Measurements from ENCODE around the gene CSTF2.
"Not testable (repeated sequence)": the region's sequence is repeated elsewhere in the genome, so short reads cannot be mapped to it uniquely, and the experiment has no call there.

Gene CSTF2

GRCh38 chrX:100819837-100820666 is at the start of gene CSTF2:
Gene CSTF2 (plus strand): TSS chrX:100820391. CDS start chrX:100820417, 26 bp downstream.
- H3K4me3 ChIP-seq (ENCODE audit: low read depth, low read length): peak within 1 kb of the TSS; percentile 87
- TF ChIP-seq CTCF (IDR thresholded peaks at IDR 0.05; ENCODE audit: low read depth, low read length): no peak
- H3K9me3 ChIP-seq (ENCODE audit: severe bottlenecking): no peaks in the 10 kb centered on the region
- peaks cover 32% of the 10 kb centered on the region for H3K27me3 ChIP-seq (ENCODE audit: insufficient read depth, low read depth, severe bottlenecking)
- peaks cover 2% of the 10 kb centered on the region for H3K36me3 ChIP-seq
- peak; percentile 80 for DNase-seq
- H3K27ac ChIP-seq: peak within 1 kb of the TSS; percentile 60

- not testable (repeated sequence) for H3K27me3 ChIP-seq (ENCODE audit: insufficient read depth, low read depth, severe bottlenecking); H3K27ac ChIP-seq; H3K9me3 ChIP-seq (ENCODE audit: severe bottlenecking); H3K4me3 ChIP-seq (ENCODE audit: low read depth, low read length); DNase-seq; H3K36me3 ChIP-seq
Observed at GRCh38 chrX:100796371-100796770, 23.8 kb upstream of the CSTF2 start.

- Histone ChIP-seq H3K27ac (no peak overlapping the region), H3K9me3 (ENCODE audit: severe bottlenecking) (no peaks in the 10 kb centered on the region), H3K27me3 (ENCODE audit: insufficient read depth, low read depth, severe bottlenecking) (peaks cover 13% of the 10 kb centered on the region), H3K36me3 (no peaks in the 10 kb centered on the region), H3K4me3 (ENCODE audit: low read depth, low read length) (no peak overlapping the region)
- TF ChIP-seq CTCF (IDR thresholded peaks at IDR 0.05; ENCODE audit: low read depth, low read length): no peak
- no peak for DNase-seq
Observed at GRCh38 chrX:100797359-100797758, 22.8 kb upstream of the CSTF2 start.

GRCh38 chrX:100798484-100799214 is 21.5 kb upstream of the CSTF2 start:
- H3K9me3 ChIP-seq (ENCODE audit: severe bottlenecking): no peaks in the 10 kb centered on the region
- no peak overlapping the region for H3K4me3 ChIP-seq (ENCODE audit: low read depth, low read length)
- TF ChIP-seq CTCF (IDR thresholded peaks at IDR 0.05; ENCODE audit: low read depth, low read length): no peak
- peaks cover 13% of the 10 kb centered on the region for H3K27me3 ChIP-seq (ENCODE audit: insufficient read depth, low read depth, severe bottlenecking)
- no peak overlapping the region for H3K27ac ChIP-seq
- no peak for DNase-seq
- H3K36me3 ChIP-seq: no peaks in the 10 kb centered on the region

- no peak for TF ChIP-seq CTCF (IDR thresholded peaks at IDR 0.05; ENCODE audit: low read depth, low read length)
- Histone ChIP-seq H3K9me3 (ENCODE audit: severe bottlenecking) (no peaks in the 10 kb centered on the region), H3K36me3 (no peaks in the 10 kb centered on the region), H3K4me3 (ENCODE audit: low read depth, low read length) (no peak overlapping the region), H3K27ac (no peak overlapping the region), H3K27me3 (ENCODE audit: insufficient read depth, low read depth, severe bottlenecking) (peaks cover 23% of the 10 kb centered on the region)
- no peak for DNase-seq
Observed at GRCh38 chrX:100802843-100803242, 17.3 kb upstream of the CSTF2 start.

- Histone ChIP-seq H3K27ac (no peak overlapping the region), H3K4me3 (ENCODE audit: low read depth, low read length) (no peak overlapping the region), H3K36me3 (no peaks in the 10 kb centered on the region), H3K9me3 (ENCODE audit: severe bottlenecking) (no peaks in the 10 kb centered on the region), H3K27me3 (ENCODE audit: insufficient read depth, low read depth, severe bottlenecking) (peaks cover 26% of the 10 kb centered on the region)
- no peak for TF ChIP-seq CTCF (IDR thresholded peaks at IDR 0.05; ENCODE audit: low read depth, low read length)
- no peak for DNase-seq
Observed at GRCh38 chrX:100804780-100805179, 15.4 kb upstream of the CSTF2 start.

GRCh38 chrX:100808265-100808664 is 11.9 kb upstream of the CSTF2 start:
- H3K36me3 ChIP-seq; H3K4me3 ChIP-seq (ENCODE audit: low read depth, low read length); H3K9me3 ChIP-seq (ENCODE audit: severe bottlenecking); DNase-seq; H3K27ac ChIP-seq: not testable (repeated sequence)
- peaks cover 12% of the 10 kb centered on the region for H3K27me3 ChIP-seq (ENCODE audit: insufficient read depth, low read depth, severe bottlenecking)

All from WERI-Rb-1 (cell line).